ENCODE data around the gene DENND1C. TPM values are rescaled to one million over a fixed set of nuclear protein-coding genes. Genes with fewer than 3 reads are reported as not detected.

DENND1C gene, protein sequence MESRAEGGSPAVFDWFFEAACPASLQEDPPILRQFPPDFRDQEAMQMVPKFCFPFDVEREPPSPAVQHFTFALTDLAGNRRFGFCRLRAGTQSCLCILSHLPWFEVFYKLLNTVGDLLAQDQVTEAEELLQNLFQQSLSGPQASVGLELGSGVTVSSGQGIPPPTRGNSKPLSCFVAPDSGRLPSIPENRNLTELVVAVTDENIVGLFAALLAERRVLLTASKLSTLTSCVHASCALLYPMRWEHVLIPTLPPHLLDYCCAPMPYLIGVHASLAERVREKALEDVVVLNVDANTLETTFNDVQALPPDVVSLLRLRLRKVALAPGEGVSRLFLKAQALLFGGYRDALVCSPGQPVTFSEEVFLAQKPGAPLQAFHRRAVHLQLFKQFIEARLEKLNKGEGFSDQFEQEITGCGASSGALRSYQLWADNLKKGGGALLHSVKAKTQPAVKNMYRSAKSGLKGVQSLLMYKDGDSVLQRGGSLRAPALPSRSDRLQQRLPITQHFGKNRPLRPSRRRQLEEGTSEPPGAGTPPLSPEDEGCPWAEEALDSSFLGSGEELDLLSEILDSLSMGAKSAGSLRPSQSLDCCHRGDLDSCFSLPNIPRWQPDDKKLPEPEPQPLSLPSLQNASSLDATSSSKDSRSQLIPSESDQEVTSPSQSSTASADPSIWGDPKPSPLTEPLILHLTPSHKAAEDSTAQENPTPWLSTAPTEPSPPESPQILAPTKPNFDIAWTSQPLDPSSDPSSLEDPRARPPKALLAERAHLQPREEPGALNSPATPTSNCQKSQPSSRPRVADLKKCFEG
- total RNA-seq: 100 to 1,000 TPM; 107 to 140 (median 114) TPM
- total RNA-seq (2013): 54.3 TPM
- total RNA-seq: 23.7 to 149 (median 88.6) reads per million in 29 experiments

- Histone ChIP-seq H3K4me3 (ENCODE audit: control insufficient read depth in 1 of 2, extremely low read depth in 1 of 2, low read length in 1 of 2) (peak within 1 kb of the TSS; percentile 88 to 90), H3K4me1 (ENCODE audit: control insufficient read depth in 1 of 2, extremely low read depth in 1 of 2, insufficient read depth in 2 of 2, low read length in 2 of 2) (peaks cover 14 to 44% of the 10 kb centered on the region in 2 experiments), H3K27ac (ENCODE audit: low read length) (peak within 1 kb of the TSS; percentile 96), H3K27me3 (replicated peaks in 1 of 2; ENCODE audit: control insufficient read depth in 2 of 2, extremely low read depth in 1 of 2, insufficient read depth in 2 of 2, low read length in 1 of 2) (no peaks in the 10 kb centered on the region), H3K9me3 (no peaks in the 10 kb centered on the region), H3K36me3 (ENCODE audit: control insufficient read depth in 2 of 2, extremely low read depth in 1 of 2, insufficient read depth in 1 of 2, low read length in 1 of 2) (peaks cover 4 to 23% of the 10 kb centered on the region in 2 donors)
- Mint-ChIP-seq H3K9me3 (no peaks in the 10 kb centered on the region), H3K27ac (peak within 1 kb of the TSS; percentile 97 to 100), H3K27me3 (no peaks in the 10 kb centered on the region), H3K36me3 (no peaks in the 10 kb centered on the region), H3K4me3 (peak within 1 kb of the TSS; percentile 81 to 97 (median 93)), H3K4me1 (peaks cover 40 to 45% (median 44%) of the 10 kb centered on the region in 3 donors)
- ATAC-seq (replicated peaks in 1 of 4) (peak; percentile 85 to 95 (median 92)), DNase-seq (peak; percentile 45 to 77 (median 64))
- ChIA-PET POLR2A (interaction anchor here (0.5 to 0.8 kb wide), 2 partner anchors 10 to 57 kb away, joined by 3 read pairs; partner anchors contain the start of gene KHSRP (in 1 of the 2)), CTCF (interaction anchor here in 1 of 2 donors (0.5 to 2.0 kb wide), 6 partner anchors 21 to 858 kb away, joined by 3 to 6 read pairs (median 3); partner anchors contain the start of gene KHSRP)
- 14% methylated on average over 9 of the region's 24 CpGs for WGBS (ENCODE audit: insufficient coverage)
These were observed at the start of gene DENND1C for GRCh38 chr19:6481541-6482342. Gene DENND1C, minus strand, starts transcription at chr19:6481787. Its CDS starts 92 bp downstream, at chr19:6481695.

- no peaks in the 10 kb centered on the region for H3K36me3 Mint-ChIP-seq
- H3K9me3 Mint-ChIP-seq: no peaks in the 10 kb centered on the region
- peaks cover 19 to 30% of the 10 kb centered on the region in 2 donors for H3K27me3 Mint-ChIP-seq
- H3K27ac ChIP-seq (ENCODE audit: low read length): no peak within 1 kb of the TSS
- H3K4me1 Mint-ChIP-seq: peaks cover 26 to 46% (median 38%) of the 10 kb centered on the region in 3 donors
- H3K4me3 Mint-ChIP-seq: peak within 1 kb of the TSS; percentile 74 to 88 (median 74)
- WGBS (ENCODE audit: insufficient coverage): under 1% methylated on average over 43 of the region's 44 CpGs
- DNase-seq: peak in 34 of 35 experiments; percentile 35 to 89 (median 58)
- ATAC-seq (replicated peaks in 1 of 4): peak; percentile 76 to 80 (median 78)
- no peaks in the 10 kb centered on the region for H3K36me3 ChIP-seq (ENCODE audit: control insufficient read depth in 2 of 2, extremely low read depth in 1 of 2, insufficient read depth in 1 of 2, low read length in 1 of 2)
- CTCF ChIA-PET: interaction anchor here (0.6 to 1.0 kb wide), 4 partner anchors 9 to 356 kb away, joined by 3 read pairs; no protein-coding TSS in a partner anchor
- peaks cover 0 to 33% of the 10 kb centered on the region in 2 experiments for H3K27me3 ChIP-seq (replicated peaks in 1 of 2; ENCODE audit: control insufficient read depth in 2 of 2, extremely low read depth in 1 of 2, insufficient read depth in 2 of 2, low read length in 1 of 2)
- H3K4me3 ChIP-seq (ENCODE audit: control insufficient read depth in 1 of 2, extremely low read depth in 1 of 2, low read length in 1 of 2): peak within 1 kb of the TSS; percentile 58 to 66
- no peaks in the 10 kb centered on the region for H3K9me3 ChIP-seq
- POLR2A ChIA-PET: no interaction called here
- peaks cover 12 to 39% of the 10 kb centered on the region in 2 experiments for H3K4me1 ChIP-seq (ENCODE audit: control insufficient read depth in 1 of 2, extremely low read depth in 1 of 2, insufficient read depth in 2 of 2, low read length in 2 of 2)
- peak within 1 kb of the TSS; percentile 9 to 12 for H3K27ac Mint-ChIP-seq
These were observed 49.0 kb upstream of the DENND1C start, which contains the start of gene TNFSF9 for GRCh38 chr19:6530386-6531162. Gene TNFSF9, plus strand, starts transcription at chr19:6531026. Its CDS starts 11 bp downstream, at chr19:6531037.

DNA sequence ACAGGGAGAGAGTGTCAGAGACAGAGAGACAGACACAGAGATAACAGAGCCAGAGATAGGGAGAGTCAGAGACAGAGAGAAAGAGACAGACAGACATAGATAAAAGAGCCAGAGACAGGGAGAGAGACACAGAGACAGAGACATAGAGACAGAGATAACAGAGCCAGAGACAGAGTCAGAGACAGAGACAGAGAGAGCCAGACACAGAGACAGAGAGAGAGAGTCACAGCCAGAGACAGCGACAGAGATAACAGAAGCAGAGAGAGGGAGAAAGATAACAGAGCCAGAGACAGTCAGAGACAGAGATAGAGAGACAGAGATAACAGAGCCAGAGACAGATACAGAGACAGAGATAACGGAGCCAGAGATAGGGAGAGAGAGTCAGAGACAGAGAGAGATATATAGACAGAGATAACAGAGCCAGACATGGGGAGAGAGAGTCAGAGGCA, 48.4 kb upstream of the DENND1C start:
- H3K36me3 Mint-ChIP-seq: no peaks in the 10 kb centered on the region
- Histone ChIP-seq H3K27me3 (replicated peaks in 1 of 2; ENCODE audit: control insufficient read depth in 2 of 2, extremely low read depth in 1 of 2, insufficient read depth in 2 of 2, low read length in 1 of 2) (peaks cover 0 to 33% of the 10 kb centered on the region in 2 experiments), H3K27ac (ENCODE audit: low read length) (no peak overlapping the region), H3K4me1 (ENCODE audit: control insufficient read depth in 1 of 2, extremely low read depth in 1 of 2, insufficient read depth in 2 of 2, low read length in 2 of 2) (peaks cover 12 to 37% of the 10 kb centered on the region in 2 experiments), H3K4me3 (ENCODE audit: control insufficient read depth in 1 of 2, extremely low read depth in 1 of 2, low read length in 1 of 2) (no peak overlapping the region), H3K36me3 (ENCODE audit: control insufficient read depth in 2 of 2, extremely low read depth in 1 of 2, insufficient read depth in 1 of 2, low read length in 1 of 2) (no peaks in the 10 kb centered on the region), H3K9me3 (no peaks in the 10 kb centered on the region)
- H3K9me3 Mint-ChIP-seq: no peaks in the 10 kb centered on the region
- H3K4me1 Mint-ChIP-seq: peaks cover 23 to 46% (median 35%) of the 10 kb centered on the region in 3 donors
- peak overlapping the region; percentile 74 to 88 (median 74) for H3K4me3 Mint-ChIP-seq
- ATAC-seq (replicated peaks in 1 of 4) (no peak), DNase-seq (no peak)
- H3K27ac Mint-ChIP-seq: peak overlapping the region; percentile 1 to 9
- WGBS (ENCODE audit: insufficient coverage): 80% methylated on average over 2 of the region's 2 CpGs
- H3K27me3 Mint-ChIP-seq: peaks cover 19 to 26% of the 10 kb centered on the region in 2 donors
- ChIA-PET POLR2A (no interaction called here), CTCF (no interaction called here)

DNA sequence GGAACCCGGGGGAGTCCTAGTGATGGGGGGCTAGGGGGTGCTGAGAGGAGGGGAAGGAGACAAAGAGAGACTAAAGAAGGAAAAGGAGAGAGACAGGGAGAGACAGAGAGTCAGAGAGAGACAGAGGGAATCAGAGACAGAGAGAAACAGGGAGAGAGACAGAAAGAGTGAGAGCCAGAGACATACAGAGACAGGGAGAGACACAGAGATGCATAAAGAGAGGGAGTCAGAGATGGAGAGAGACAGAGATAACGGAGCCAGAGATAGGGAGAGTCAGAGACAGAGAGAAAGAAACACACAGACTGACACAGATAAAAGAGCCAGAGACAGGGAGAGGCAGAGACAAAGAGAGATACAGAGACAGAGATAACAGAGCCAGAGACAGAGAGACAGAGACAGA, 47.8 kb upstream of the DENND1C start:
- Histone ChIP-seq H3K9me3 (no peaks in the 10 kb centered on the region), H3K27ac (ENCODE audit: low read length) (no peak overlapping the region), H3K4me3 (ENCODE audit: control insufficient read depth in 1 of 2, extremely low read depth in 1 of 2, low read length in 1 of 2) (no peak overlapping the region), H3K36me3 (ENCODE audit: control insufficient read depth in 2 of 2, extremely low read depth in 1 of 2, insufficient read depth in 1 of 2, low read length in 1 of 2) (no peaks in the 10 kb centered on the region), H3K4me1 (ENCODE audit: control insufficient read depth in 1 of 2, extremely low read depth in 1 of 2, insufficient read depth in 2 of 2, low read length in 2 of 2) (peaks cover 12 to 37% of the 10 kb centered on the region in 2 experiments), H3K27me3 (replicated peaks in 1 of 2; ENCODE audit: control insufficient read depth in 2 of 2, extremely low read depth in 1 of 2, insufficient read depth in 2 of 2, low read length in 1 of 2) (peaks cover 0 to 27% of the 10 kb centered on the region in 2 experiments)
- Mint-ChIP-seq H3K4me1 (peaks cover 23 to 44% (median 35%) of the 10 kb centered on the region in 3 donors), H3K36me3 (no peaks in the 10 kb centered on the region), H3K27ac (no peak overlapping the region), H3K9me3 (no peaks in the 10 kb centered on the region), H3K4me3 (peak overlapping the region in 1 of 3 donors; percentile 88), H3K27me3 (peaks cover 19 to 21% of the 10 kb centered on the region in 2 donors)
- DNase-seq (no peak), ATAC-seq (replicated peaks in 1 of 4) (no peak)
- ChIA-PET POLR2A (no interaction called here), CTCF (no interaction called here)
- WGBS (ENCODE audit: insufficient coverage): 29% methylated on average over 1 of the region's 2 CpGs

- POLR2A ChIA-PET: no interaction called here
- Mint-ChIP-seq H3K4me3 (no peak overlapping the region), H3K9me3 (no peaks in the 10 kb centered on the region), H3K4me1 (peaks cover 23 to 37% (median 34%) of the 10 kb centered on the region in 3 donors), H3K27me3 (peaks cover 14 to 15% of the 10 kb centered on the region in 2 donors), H3K36me3 (no peaks in the 10 kb centered on the region), H3K27ac (no peak overlapping the region)
- 72% methylated on average over 2 of the region's 9 CpGs for WGBS (ENCODE audit: insufficient coverage)
- no peaks in the 10 kb centered on the region for H3K36me3 ChIP-seq (ENCODE audit: control insufficient read depth in 2 of 2, extremely low read depth in 1 of 2, insufficient read depth in 1 of 2, low read length in 1 of 2)
- H3K4me1 ChIP-seq (ENCODE audit: control insufficient read depth in 1 of 2, extremely low read depth in 1 of 2, insufficient read depth in 2 of 2, low read length in 2 of 2): peaks cover 10 to 37% of the 10 kb centered on the region in 2 experiments
- no peak overlapping the region for H3K4me3 ChIP-seq (ENCODE audit: control insufficient read depth in 1 of 2, extremely low read depth in 1 of 2, low read length in 1 of 2)
- ATAC-seq (replicated peaks in 1 of 4) (no peak), DNase-seq (peak in 1 of 35 experiments; percentile 21)
- no peaks in the 10 kb centered on the region for H3K9me3 ChIP-seq
- peaks cover 0 to 21% of the 10 kb centered on the region in 2 experiments for H3K27me3 ChIP-seq (replicated peaks in 1 of 2; ENCODE audit: control insufficient read depth in 2 of 2, extremely low read depth in 1 of 2, insufficient read depth in 2 of 2, low read length in 1 of 2)
- CTCF ChIA-PET: no interaction called here
- no peak overlapping the region for H3K27ac ChIP-seq (ENCODE audit: low read length)
These were observed 47.0 kb upstream of the DENND1C start for GRCh38 chr19:6528544-6529121.
